ENCODE results near the gene GALNT13. TPM values are rescaled to one million over a fixed set of nuclear protein-coding genes. Genes with fewer than 3 reads are reported as not detected.

GALNT13 gene
- total RNA-seq, 1 donor from 2014 or later = 0.25 TPM

DNA sequence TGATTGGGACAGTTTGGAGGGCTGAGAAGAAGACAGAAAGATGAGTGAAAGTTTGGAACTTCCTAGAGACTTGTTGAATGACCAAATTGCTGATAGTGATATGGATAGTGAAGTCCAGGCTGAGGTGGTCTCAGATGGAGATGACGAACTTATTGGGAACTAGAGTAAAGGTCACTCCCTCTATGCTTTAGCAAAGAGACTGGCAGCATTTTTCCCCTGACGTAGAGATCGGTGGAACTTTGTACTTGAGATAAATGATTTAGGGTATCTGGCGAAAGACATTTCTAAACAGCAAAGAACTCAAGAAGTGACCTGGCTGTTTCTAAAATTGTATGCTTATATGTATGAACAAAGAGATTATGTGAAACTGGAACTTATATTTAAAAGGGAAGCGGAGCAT is 605.6 kb downstream of the GALNT13 start:
- DNase-seq (ENCODE audit: extremely low spot score in 2 of 2) = no peak
- intact Hi-C loops (cut with DNase I) = no loop called here
- Histone ChIP-seq H3K4me1 (no peaks in the 10 kb centered on the region), H3K27ac (no peak overlapping the region), H3K36me3 (no peaks in the 10 kb centered on the region), H3K4me3 (no peak overlapping the region), H3K9me3 (no peaks in the 10 kb centered on the region), H3K27me3 (no peaks in the 10 kb centered on the region)
- TF ChIP-seq, protein P1, sequence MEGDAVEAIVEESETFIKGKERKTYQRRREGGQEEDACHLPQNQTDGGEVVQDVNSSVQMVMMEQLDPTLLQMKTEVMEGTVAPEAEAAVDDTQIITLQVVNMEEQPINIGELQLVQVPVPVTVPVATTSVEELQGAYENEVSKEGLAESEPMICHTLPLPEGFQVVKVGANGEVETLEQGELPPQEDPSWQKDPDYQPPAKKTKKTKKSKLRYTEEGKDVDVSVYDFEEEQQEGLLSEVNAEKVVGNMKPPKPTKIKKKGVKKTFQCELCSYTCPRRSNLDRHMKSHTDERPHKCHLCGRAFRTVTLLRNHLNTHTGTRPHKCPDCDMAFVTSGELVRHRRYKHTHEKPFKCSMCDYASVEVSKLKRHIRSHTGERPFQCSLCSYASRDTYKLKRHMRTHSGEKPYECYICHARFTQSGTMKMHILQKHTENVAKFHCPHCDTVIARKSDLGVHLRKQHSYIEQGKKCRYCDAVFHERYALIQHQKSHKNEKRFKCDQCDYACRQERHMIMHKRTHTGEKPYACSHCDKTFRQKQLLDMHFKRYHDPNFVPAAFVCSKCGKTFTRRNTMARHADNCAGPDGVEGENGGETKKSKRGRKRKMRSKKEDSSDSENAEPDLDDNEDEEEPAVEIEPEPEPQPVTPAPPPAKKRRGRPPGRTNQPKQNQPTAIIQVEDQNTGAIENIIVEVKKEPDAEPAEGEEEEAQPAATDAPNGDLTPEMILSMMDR (IDR thresholded peaks at IDR 0.05) = no peak
- TF ChIP-seq POLR2A (IDR thresholded peaks at IDR 0.05) (no peak), POLR2AphosphoS5 (IDR thresholded peaks at IDR 0.05; ENCODE audit: insufficient read depth in 1 of 2, low read depth in 1 of 2) (no peak)

DNA sequence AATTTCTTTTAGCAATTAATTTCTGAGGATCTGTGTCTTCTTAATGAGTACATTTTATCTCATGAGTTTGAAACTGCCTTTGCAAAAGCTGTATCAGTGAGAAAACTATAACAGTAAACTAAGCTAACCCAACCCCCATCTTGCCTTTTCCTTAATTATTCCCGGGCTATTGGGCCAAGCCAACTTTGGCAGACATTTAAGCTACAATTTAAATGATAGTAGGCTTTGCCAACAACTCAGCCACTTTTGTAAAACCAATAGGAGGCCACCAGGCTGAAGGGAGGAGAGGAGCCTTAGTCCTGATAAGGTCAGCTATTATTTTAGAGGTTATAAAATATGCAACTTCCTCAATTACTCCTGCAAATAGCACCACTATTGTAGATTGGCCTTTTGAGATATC is 608.8 kb downstream of the GALNT13 start:
- no peaks in the 10 kb centered on the region for H3K36me3 ChIP-seq
- intact Hi-C loops (cut with DNase I) = no loop called here

DNA sequence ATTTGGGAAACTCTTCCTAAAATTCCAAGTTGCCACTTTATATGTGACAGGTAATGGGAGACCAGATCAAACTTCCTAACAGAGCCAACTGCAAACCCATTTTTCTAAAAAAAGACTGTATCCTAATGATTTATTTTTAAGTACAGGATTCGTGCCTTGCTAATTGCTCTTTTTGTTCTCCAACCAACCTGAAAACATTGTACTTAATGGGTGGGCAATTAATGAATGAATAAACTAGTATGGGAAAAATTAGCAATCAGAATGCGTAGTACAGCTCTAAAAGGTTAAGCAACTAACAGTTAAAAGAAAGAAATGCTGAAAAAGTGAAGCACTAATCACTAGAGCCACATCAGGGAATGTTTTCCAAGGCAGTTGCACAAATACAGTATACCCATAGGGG is 609.6 kb downstream of the GALNT13 start:
- intact Hi-C loops (cut with DNase I) = no loop called here
- no peaks in the 10 kb centered on the region for H3K36me3 ChIP-seq
- no peak for TF ChIP-seq POLR2A (IDR thresholded peaks at IDR 0.05)
- no peak for TF ChIP-seq POLR2AphosphoS5 (IDR thresholded peaks at IDR 0.05; ENCODE audit: insufficient read depth in 1 of 2, low read depth in 1 of 2)
- TF ChIP-seq, protein P1 (IDR thresholded peaks at IDR 0.05) = no peak
- H3K27me3 ChIP-seq = no peaks in the 10 kb centered on the region
- H3K4me3 ChIP-seq = no peak overlapping the region
- DNase-seq (ENCODE audit: extremely low spot score in 2 of 2) = no peak
- H3K9me3 ChIP-seq = no peaks in the 10 kb centered on the region
- no peaks in the 10 kb centered on the region for H3K4me1 ChIP-seq
- H3K27ac ChIP-seq = no peak overlapping the region

More for the DNA sequence above, 608.8 kb downstream of the GALNT13 start:
- Histone ChIP-seq H3K4me3 (no peak overlapping the region), H3K27me3 (no peaks in the 10 kb centered on the region), H3K27ac (no peak overlapping the region), H3K4me1 (no peaks in the 10 kb centered on the region), H3K9me3 (no peaks in the 10 kb centered on the region)
- DNase-seq (ENCODE audit: extremely low spot score in 2 of 2) = no peak
- no peak for TF ChIP-seq POLR2A (IDR thresholded peaks at IDR 0.05)
- no peak for TF ChIP-seq POLR2AphosphoS5 (IDR thresholded peaks at IDR 0.05; ENCODE audit: insufficient read depth in 1 of 2, low read depth in 1 of 2)
- TF ChIP-seq, protein P1 (IDR thresholded peaks at IDR 0.05) = no peak

DNA sequence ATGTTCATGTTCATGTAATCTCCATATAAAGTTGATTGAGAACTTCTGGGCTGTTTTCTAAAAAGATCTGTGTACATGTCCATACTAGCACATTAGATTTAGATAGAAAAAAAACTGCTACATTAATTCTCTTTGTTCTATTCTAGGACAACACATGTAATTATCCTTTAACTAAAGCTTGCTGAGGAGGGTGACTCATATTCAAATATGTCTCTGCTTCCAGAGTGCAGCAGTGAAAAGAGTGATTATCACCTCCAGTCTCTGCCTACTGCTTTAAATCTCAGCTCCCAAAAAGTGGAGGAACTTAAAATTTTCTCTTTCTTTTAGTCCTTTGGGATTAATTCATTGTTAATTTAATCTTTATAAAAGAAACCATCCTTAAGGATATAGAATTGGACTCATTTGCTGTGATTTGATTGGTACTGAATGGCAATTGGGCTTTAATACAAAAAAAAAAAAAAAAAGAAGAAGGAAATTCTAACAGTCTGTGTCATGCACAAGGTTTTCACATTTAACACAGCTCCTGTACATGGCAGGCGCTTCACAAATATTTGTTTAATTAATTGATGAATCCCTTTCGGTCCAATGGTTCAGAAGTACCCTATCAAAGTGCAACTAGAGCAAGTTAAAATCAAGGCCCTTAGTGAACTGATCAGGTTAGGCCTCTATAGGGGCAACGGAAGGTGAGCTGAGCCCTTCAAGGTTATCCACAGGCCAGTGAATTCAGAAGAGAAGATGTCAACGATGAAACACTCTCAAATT is 612.8 kb downstream of the GALNT13 start:
- no peaks in the 10 kb centered on the region for H3K4me1 ChIP-seq
- H3K9me3 ChIP-seq = no peaks in the 10 kb centered on the region
- no peak overlapping the region for H3K4me3 ChIP-seq
- DNase-seq (ENCODE audit: extremely low spot score in 2 of 2) = no peak
- TF ChIP-seq, protein P1 (IDR thresholded peaks at IDR 0.05) = no peak
- TF ChIP-seq POLR2AphosphoS5 (IDR thresholded peaks at IDR 0.05; ENCODE audit: insufficient read depth in 1 of 2, low read depth in 1 of 2) = no peak
- TF ChIP-seq POLR2A (IDR thresholded peaks at IDR 0.05) = no peak
- intact Hi-C loops (cut with DNase I) = no loop called here
- no peak overlapping the region for H3K27ac ChIP-seq
- H3K36me3 ChIP-seq = no peaks in the 10 kb centered on the region
- H3K27me3 ChIP-seq = no peaks in the 10 kb centered on the region

DNA sequence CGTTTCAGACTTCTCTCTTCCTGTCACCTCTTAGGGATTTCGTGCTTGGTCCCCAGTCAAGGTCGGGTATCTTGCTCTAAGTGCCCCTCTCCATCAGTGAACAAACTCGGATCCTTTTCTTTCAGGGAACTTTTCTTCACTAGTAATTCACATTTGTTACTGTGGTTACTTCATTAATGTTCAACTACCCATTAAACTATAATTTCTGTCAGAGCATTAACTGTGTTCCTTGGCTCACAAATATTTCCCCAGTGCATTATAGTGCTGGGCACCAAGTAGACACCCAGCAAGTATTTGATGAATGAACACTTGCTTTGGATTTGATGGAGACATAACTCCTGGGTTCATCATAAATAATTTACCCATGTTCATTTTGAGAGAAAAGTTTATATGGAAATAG is 617.1 kb downstream of the GALNT13 start:
- H3K27me3 ChIP-seq = no peaks in the 10 kb centered on the region
- H3K36me3 ChIP-seq = no peaks in the 10 kb centered on the region
- no peaks in the 10 kb centered on the region for H3K9me3 ChIP-seq
- TF ChIP-seq POLR2AphosphoS5 (IDR thresholded peaks at IDR 0.05; ENCODE audit: insufficient read depth in 1 of 2, low read depth in 1 of 2) (no peak), POLR2A (IDR thresholded peaks at IDR 0.05) (no peak)
- TF ChIP-seq, protein P1 (IDR thresholded peaks at IDR 0.05) = no peak
- no peaks in the 10 kb centered on the region for H3K4me1 ChIP-seq
- intact Hi-C loops (cut with DNase I) = no loop called here
- H3K4me3 ChIP-seq = no peak overlapping the region
- DNase-seq (ENCODE audit: extremely low spot score in 2 of 2) = no peak
- no peak overlapping the region for H3K27ac ChIP-seq
